Stimulated activated CD4-positive, alpha-beta T cell treated with anti-CD3 and anti-CD28 coated beads, TNF-alpha, amount 100 ng/mL, for 24 hours (primary cell): ENCODE data around the gene OR1F1.

Experiments used
- DNase-seq, 3 experiments: peaks; one replicate each; pipeline ENCODE4 v3.0.0-alpha.2; 2020; ENCODE audit warnings: low read depth in 3 of 3

The OR1F1 gene

DNA sequence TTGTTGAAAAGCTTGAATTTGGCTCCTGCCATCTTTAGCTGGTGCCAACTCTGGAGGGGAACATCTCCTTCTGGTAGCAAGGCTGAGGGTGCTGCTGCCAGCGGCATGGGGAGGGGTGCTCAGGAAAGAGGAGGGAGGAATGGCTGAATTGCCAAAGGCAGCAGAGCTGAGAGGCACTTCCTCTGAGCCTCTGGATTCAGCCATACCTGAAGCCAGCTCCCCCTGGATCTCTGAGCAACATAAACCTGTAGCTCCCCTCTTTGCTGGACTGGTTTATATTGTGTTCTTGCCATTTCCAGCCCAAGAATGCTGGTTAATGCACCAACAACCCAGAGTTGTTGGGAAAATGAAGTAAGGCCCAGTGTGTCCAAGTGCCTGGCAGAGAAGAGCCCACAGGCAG lies 61.0 kb downstream of the OR1F1 start:
- no peak for DNase-seq

DNA sequence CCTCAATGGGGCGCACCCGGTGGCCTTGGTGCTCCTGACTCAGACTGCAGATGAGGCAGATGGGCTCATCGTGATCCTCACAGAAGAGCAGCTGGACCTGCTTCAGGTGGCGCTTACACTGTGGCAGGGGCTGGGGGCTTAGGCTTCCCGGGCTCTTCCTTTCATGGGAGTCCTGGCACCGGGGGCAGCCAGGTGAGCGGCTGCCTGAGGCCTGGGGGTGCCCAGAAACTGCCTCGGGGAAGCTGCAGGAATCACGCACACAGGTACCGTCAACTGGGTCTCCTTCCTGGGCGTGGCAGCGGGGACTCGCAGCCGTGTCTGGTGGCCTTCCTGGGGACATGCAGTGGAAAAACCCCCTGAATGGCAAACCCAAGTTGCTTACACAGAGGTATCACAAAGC lies 61.4 kb downstream of the OR1F1 start:
- DNase-seq = no peak

DNA sequence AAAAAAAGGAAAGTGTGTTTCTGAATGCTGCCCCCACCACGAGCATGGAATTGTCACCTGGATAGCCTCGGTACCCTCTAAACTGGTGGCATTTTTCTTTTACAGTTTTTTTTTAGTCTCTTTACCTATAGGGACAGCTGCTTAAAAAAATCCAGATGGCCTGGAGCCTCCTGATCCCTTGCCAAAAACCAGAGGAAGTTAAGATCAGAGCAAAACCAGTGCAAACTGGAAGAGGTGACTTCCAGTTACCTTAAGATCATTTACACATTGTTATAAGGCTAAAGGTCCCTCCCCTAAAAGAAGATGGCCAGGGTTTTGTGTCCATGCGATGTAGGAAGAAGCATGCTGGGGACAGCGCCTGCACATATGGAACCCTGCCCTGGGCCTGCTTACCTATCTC lies 65.0 kb downstream of the OR1F1 start:
- DNase-seq = no peak

DNA sequence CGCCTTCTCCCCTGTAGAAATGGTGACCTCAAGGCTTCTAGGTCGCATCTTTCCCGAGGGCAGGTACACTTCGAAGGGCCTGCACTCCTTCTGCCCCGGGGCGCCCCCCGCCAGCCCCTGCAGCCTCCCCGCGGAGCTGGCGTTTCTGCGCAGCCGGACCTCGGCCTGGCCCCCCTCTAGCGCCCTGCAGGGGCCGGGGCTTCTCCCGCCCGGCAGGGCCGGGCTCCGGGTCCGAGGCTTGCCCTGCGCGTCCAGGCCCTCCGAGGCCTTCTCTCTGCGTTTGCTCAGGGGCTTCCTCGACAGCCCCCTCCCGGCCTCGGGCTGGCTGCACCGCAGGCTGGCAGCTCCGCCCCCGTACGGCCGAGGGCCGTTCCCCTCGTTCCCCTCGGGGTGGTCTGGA lies 66.3 kb downstream of the OR1F1 start:
- no peak for DNase-seq
